Stimulated activated CD8-positive, alpha-beta memory T cell treated with anti-CD3 and anti-CD28 coated beads, Interleukin-15, amount 100 ng/mL, for 1 hour (primary cell): ENCODE results near the gene SKI.
"Not testable (repeated sequence)": the region's sequence is repeated elsewhere in the genome, so short reads cannot be mapped to it uniquely, and the experiment has no call there.

Source experiments
- DNase-seq: peaks from one replicate; pipeline ENCODE4 v3.0.0-alpha.2; 2020; ENCODE audit warnings: low read depth

SKI gene

GRCh38 chr1:2247045-2247394 lies 18.9 kb downstream of the SKI start:
- not testable (repeated sequence) for DNase-seq

DNA sequence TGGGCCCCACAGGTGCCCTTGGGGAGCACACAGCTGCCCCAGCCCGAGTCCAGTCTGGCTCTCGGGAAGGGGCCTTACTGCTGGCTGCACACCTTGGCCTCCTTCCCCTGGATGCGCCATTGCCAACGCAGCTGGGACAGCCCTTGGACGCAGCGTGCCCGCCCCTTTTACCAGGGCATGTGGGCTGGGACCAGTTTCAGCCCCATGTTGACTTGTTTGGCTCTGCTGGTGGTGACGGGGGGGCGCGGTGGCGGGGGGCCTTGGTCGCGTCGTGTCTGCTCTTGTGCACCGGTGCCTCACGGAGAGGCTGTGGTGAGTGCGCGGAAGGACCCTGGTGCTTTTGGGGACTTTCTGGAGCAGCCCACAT lies 19.6 kb downstream of the SKI start:
- no peak for DNase-seq

- DNase-seq: no peak
Measured at GRCh38 chr1:2248127-2248826, 20.2 kb downstream of the SKI start.

- DNase-seq: no peak
Measured at GRCh38 chr1:2248854-2249558, 20.9 kb downstream of the SKI start.

DNA sequence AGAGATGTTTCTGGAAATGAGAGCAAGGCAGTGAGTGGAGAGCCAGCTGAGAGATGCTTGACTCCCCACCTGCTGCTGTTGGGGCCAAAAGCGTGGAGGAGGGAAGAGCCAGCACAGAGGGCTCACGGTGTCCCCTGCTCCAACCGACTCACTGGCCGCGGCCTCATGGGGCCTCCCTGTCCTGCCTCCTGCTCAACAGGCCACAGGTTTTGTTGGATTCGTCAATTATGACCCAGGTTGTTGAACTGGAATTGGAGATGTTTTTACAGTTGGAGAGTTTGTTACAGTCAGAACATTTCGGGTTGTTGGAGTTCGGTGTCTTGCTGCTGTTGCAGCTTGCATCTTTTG lies 21.4 kb downstream of the SKI start:
- DNase-seq: no peak

- DNase-seq: no peak
Measured at GRCh38 chr1:2250721-2251281, 22.7 kb downstream of the SKI start.

DNA sequence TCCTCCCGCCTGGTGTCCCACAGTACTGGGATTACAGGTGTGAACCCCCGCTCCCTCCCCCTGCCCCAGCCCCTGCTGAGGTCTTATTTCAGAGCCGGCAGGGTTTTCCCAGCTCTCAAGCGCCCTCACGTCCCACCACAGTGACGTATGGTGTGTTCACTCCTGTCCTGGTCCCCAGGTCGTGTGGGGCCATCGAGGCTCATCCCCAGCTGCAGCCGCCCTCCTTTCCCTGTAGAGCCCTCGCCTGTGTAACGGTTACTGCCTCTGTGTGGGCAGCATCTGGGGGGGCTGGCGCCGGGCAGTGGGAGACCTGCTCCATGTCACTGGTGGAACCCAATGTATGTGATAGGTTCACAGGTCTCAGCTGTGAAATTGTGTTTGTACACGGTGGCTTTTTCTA lies 23.2 kb downstream of the SKI start:
- no peak for DNase-seq

DNA sequence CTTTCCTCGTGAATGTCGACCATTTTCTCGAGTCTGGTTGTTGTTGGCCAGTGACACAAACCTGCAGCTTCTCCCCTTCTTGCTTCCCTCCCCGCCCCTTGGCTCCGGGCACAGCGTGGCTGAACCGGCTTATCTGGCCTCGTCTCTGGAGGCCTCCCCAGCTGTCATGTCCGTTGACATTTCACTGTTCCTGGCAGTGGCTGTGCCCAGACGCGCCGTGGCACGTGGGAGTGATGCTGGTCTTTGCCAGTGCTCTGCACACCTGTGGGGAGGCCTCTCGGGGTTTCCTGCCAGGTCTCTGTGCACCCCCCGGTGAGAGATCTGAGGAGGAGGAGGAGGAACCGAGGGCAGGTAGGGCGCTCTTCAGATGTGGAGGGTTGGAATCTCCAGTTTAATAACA lies 23.7 kb downstream of the SKI start:
- DNase-seq: no peak

- DNase-seq: no peak
Measured at GRCh38 chr1:2252423-2252822, 24.3 kb downstream of the SKI start.

GRCh38 chr1:2253036-2253796 lies 25.1 kb downstream of the SKI start:
- no peak for DNase-seq

- DNase-seq: no peak
Measured at GRCh38 chr1:2253797-2254480, 25.8 kb downstream of the SKI start.

- no peak for DNase-seq
Measured at GRCh38 chr1:2255047-2255419, 26.9 kb downstream of the SKI start.

DNA sequence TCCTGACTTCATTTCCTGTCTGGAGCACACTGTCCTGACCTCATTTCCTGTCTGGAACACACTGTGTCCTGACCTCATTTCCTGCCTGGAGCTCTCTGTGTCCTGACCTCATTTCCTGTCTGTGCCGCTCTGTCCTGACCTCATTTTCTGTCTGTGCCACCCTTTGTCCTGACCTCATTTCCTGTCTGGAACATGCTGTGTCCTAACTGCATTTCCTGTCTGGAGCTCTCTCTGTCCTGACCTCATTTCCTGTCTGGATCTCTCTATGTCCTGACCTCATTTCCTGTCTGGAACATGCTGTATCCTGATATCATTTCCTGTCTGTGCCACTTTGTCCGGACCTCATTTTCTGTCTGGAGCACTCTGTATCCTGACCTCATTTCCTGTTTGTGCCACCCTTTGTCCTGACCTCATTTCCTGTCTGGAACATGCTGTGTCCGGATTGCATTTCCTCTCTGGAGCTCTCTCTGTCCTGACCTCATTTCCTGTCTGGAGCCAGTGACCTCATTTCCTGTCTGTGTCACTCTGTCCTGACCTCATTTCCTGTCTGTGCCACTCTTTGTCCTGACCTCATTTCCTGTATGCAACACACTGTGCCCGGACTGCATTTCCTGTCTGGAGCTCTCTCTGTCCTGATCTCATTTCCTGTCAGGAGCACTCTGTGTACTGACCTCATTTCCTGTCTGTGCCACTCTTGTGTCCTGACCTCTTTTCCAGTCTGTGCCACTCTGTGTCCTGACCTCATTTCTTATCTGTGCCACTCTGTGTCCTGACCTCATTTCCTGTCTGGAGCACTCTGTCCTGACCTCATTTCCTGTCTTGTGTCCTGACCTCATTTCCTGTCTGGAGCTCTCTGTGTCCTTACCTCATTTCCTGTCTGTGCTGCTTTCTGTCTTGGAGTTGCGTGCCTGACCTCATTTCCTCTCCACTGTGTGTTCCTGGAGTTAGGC lies 27.6 kb downstream of the SKI start:
- DNase-seq: peak; percentile 61

DNA sequence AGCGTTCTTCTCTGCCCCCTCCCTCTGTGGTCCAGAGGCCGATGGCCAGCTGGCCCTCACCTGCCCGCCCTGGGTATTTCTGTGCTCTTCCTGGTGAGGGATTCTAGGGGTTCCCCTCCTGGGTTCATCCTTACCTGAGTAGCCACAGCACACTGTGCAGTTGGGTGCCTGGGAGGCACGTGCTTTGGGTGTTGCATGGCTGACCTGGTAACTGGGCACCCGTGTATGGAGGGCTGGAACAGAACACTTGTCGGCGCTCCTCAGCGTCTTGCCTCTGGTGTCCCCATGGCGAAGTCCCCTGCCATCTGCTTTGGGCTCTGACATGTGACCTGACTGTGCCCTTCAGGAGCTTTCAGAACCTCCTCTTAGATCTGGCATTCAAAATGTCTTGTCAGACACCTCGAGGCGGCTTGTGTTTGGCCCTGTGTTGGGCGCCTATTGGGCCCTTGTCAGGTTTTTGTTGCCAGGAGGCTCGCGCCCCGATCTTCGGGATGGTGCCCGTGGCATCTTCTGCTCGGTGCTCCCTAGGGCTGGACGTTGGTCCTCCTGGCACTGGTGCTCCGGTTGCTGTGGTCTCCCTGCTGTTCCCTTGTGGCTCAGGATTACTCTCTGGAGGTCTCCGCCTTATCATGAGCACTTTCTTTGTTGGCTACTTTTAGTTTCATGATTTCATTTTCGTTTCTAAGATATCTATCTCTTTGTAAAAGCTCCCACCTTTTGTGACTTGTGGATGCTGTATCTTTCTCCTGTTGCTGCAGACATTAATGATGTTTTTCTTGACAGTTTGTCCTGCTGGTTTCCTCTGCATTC lies 28.5 kb downstream of the SKI start:
- DNase-seq: no peak

- DNase-seq: no peak
Measured at GRCh38 chr1:2257245-2257627, 29.1 kb downstream of the SKI start.

DNA sequence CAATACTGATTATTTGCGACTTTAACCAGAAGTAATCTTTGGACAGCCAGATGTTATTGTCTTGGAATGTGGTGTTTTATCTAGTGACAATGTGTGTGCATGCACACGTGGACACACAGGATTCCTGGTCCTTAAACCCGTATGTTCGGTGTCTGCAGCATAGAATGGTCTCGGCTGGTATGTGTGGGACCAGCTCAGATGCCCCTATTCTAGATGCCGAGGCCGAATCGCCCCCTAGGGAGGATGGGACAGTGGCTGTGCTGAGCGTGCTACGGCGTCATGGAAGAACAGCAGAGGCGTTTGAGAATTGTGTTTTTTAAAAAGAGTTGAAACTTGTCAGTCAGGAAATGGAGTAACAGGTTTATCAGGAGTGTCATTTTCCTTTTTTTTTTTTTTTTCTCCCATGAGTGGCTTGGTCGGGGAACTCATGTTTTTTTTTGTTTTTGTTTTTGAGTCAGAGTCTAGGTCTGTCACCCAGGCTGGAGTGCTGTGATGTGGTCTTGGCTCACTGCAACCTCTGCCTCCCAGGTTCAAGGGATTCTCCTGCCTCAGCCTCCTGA lies 30.1 kb downstream of the SKI start:
- DNase-seq: no peak

GRCh38 chr1:2258996-2259395 lies 30.9 kb downstream of the SKI start:
- DNase-seq: peak; percentile 25

- no peak for DNase-seq
Measured at GRCh38 chr1:2259668-2260402, 31.7 kb downstream of the SKI start.

DNA sequence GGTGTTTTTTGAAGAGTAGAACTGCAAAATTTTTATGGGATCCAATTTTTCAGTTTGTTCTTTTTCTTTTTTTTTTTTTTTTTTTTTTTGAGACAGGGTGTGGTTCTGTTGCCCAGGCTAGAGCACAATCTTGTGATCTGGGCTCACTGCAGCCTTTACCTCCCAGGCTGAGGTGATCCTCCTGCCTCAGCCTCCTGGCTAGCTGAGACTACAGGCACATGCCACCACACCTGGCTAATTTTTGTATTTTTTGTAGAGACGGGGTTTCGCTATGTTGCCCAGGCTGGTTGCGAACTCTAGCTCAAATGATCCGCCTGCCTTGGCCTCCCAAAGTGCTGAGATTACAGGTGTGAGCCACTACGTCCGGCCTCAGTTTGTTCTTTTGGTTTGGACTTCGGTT lies 32.4 kb downstream of the SKI start:
- DNase-seq: not testable (repeated sequence)

- DNase-seq: no peak
Measured at GRCh38 chr1:2260917-2261316, 32.8 kb downstream of the SKI start.
